Keratinocyte (primary cell): ENCODE measurements around the gene LRIG2. TPM values are rescaled to one million over a fixed set of nuclear protein-coding genes. Genes with fewer than 3 reads are reported as not detected.

Source experiments
- DNase-seq: peaks from one replicate; pipeline ENCODE4 v3.0.0-alpha.2; 2011; ENCODE audit warnings: low read depth, missing footprints, low spot score
- FAIRE-seq: peaks from 2 replicates; lab custom pipeline; 2011; peaks lifted over from hg19 to GRCh38; lab: Jason Lieb, UNC
- H2AFZ ChIP-seq: 2 replicates; pipeline ENCODE4 v1.6.0; 2012; ENCODE audit warnings: low read length, control low read depth, inconsistent platforms; ENCODE audit not compliant: control insufficient read depth
- H3K27ac ChIP-seq: 2 replicates; pipeline ENCODE4 v1.5.1; 2011; ENCODE audit warnings: low read length; ENCODE audit not compliant: control insufficient read depth, insufficient read depth
- H3K27me3 ChIP-seq: 3 replicates; pipeline ENCODE4 v1.6.0; 2011; ENCODE audit warnings: low read length; ENCODE audit not compliant: control insufficient read depth, insufficient read depth; ENCODE audit errors: extremely low read depth
- H3K36me3 ChIP-seq, 2 experiments: 2 replicates in 1 of 2; 3 replicates in 1 of 2; pipeline ENCODE4 v1.5.1; 2011; ENCODE audit warnings: low read length in 2 of 2, mild to moderate bottlenecking in 1 of 2; ENCODE audit not compliant: control insufficient read depth in 2 of 2, insufficient read depth in 2 of 2; ENCODE audit errors: extremely low read depth in 1 of 2
- H3K4me1 ChIP-seq: 3 replicates; pipeline ENCODE4 v1.5.1; 2011; ENCODE audit warnings: low read length; ENCODE audit not compliant: control insufficient read depth, insufficient read depth; ENCODE audit errors: extremely low read depth
- H3K4me2 ChIP-seq: 3 replicates; pipeline ENCODE4 v1.6.0; 2011; ENCODE audit warnings: low read depth, low read length; ENCODE audit not compliant: control insufficient read depth, insufficient read depth; ENCODE audit errors: extremely low read depth
- H3K4me3 ChIP-seq, 3 experiments: fragments of 200-600 bp in 1 of 3; sonication (generic) in 1 of 3; 2 replicates in 2 of 3; 3 replicates in 1 of 3; pipeline ENCODE4 v1.5.1; 2011 to 2016; ENCODE audit warnings: low read length in 3 of 3, mild to moderate bottlenecking in 3 of 3, control low read depth in 2 of 3, inconsistent platforms in 1 of 3, low read depth in 1 of 3, mixed read lengths in 1 of 3, mixed run types in 1 of 3, moderate library complexity in 1 of 3; ENCODE audit not compliant: control insufficient read depth in 2 of 3, insufficient read depth in 2 of 3; ENCODE audit errors: extremely low read depth in 1 of 3
- H3K79me2 ChIP-seq: 2 replicates; pipeline ENCODE4 v1.6.0; 2012; ENCODE audit warnings: low read length; ENCODE audit not compliant: control insufficient read depth, insufficient read depth
- H3K9ac ChIP-seq: 3 replicates; pipeline ENCODE4 v1.6.0; 2011; ENCODE audit warnings: low read length; ENCODE audit not compliant: control insufficient read depth, insufficient read depth; ENCODE audit errors: extremely low read depth
- H3K9me1 ChIP-seq: 3 replicates; pipeline ENCODE4 v1.6.0; 2011; ENCODE audit warnings: low read length; ENCODE audit not compliant: control insufficient read depth, insufficient read depth; ENCODE audit errors: extremely low read depth
- H3K9me3 ChIP-seq: 2 replicates; pipeline ENCODE4 v1.5.1; 2012; ENCODE audit warnings: low read depth, low read length; ENCODE audit not compliant: control insufficient read depth
- H4K20me1 ChIP-seq: 3 replicates; pipeline ENCODE4 v1.6.0; 2011; ENCODE audit warnings: low read length; ENCODE audit not compliant: control insufficient read depth, insufficient read depth; ENCODE audit errors: extremely low read depth
- EZH2 ChIP-seq: IDR thresholded peaks from one replicate; pipeline ENCODE4 v1.6.1; 2012; ENCODE audit warnings: inconsistent platforms, mild to moderate bottlenecking, low read length, moderate library complexity
- dilution Hi-C: fragments of 300-500 bp; cut with MboI; formaldehyde crosslinking; loops from one replicate; pipeline ENCODE4 v1.7.0; 2020; ENCODE audit warnings: low sequenced_read_pairs; ENCODE audit not compliant: extremely low pct_ligation_motif_present
- polyA plus RNA-seq, 5 experiments: library from polyadenylated mRNA; depleted of rRNA in 3 of 5; stranded (reverse) in 3 of 5; stranded (forward) in 1 of 5; unstranded in 1 of 5; fragments of >200 nt; gene quantifications; 1 replicate in 1 of 5; 2 replicates in 3 of 5; 3 replicates in 1 of 5; pipeline versions ENCODE4 v1.2.1 to v1.2.3, GENCODE V29; 2011 to 2012; ENCODE audit warnings: missing spikeins in 2 of 5, low read depth in 1 of 5, low replicate concordance in 1 of 5
- TF ChIP-seq, protein P1 (sequence below), 3 experiments: IDR thresholded peaks in 1 of 3; conservative IDR thresholded peaks in 1 of 3; optimal IDR thresholded peaks in 1 of 3; 2 replicates in 2 of 3; 3 replicates in 1 of 3; pipeline versions ENCODE3 to v1.5.1; 2011; ENCODE audit warnings: low read length in 3 of 3, mild to moderate bottlenecking in 3 of 3, moderate library complexity in 2 of 3, control low read depth in 1 of 3, inconsistent platforms in 1 of 3; ENCODE audit not compliant: insufficient read depth in 2 of 3; ENCODE audit errors: extremely low read depth in 1 of 3

Gene LRIG2
- polyA plus RNA-seq, 1 donor (not counting 4 experiments of a cell fraction or from before 2014, with no cell fraction given): 12.5 TPM

DNA sequence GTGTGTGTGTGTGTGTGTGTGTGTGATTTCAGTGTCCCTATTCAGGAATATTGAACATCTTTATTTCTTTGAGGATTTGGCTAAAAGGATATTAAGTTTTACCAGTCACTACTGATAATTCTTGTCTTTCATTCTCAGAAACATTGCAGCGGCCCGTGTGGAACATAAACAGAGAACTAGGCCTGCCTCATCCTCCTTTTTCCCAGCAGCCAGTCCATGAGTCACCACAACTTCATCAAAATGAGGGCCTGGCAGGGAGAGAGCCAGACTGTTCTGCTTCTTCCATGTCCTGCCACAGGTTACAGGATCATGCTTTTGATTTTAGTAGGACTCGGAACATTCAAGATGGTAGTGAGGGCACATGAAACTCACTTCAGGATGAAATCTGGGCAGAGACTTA, 50.7 kb downstream of the LRIG2 start:
- Histone ChIP-seq H3K9me3 (no peaks in the 10 kb centered on the region), H3K4me2 (no peak overlapping the region), H2AFZ (no peak overlapping the region), H3K36me3 (peaks cover 14 to 23% of the 10 kb centered on the region in 2 experiments), H3K27me3 (no peaks in the 10 kb centered on the region), H4K20me1 (peaks cover 4% of the 10 kb centered on the region), H3K4me3 (no peak overlapping the region), H3K4me1 (no peaks in the 10 kb centered on the region), H3K79me2 (no peaks in the 10 kb centered on the region), H3K9ac (no peak overlapping the region), H3K9me1 (no peaks in the 10 kb centered on the region), H3K27ac (no peak overlapping the region)
- TF ChIP-seq EZH2: no peak
- TF ChIP-seq, protein P1, sequence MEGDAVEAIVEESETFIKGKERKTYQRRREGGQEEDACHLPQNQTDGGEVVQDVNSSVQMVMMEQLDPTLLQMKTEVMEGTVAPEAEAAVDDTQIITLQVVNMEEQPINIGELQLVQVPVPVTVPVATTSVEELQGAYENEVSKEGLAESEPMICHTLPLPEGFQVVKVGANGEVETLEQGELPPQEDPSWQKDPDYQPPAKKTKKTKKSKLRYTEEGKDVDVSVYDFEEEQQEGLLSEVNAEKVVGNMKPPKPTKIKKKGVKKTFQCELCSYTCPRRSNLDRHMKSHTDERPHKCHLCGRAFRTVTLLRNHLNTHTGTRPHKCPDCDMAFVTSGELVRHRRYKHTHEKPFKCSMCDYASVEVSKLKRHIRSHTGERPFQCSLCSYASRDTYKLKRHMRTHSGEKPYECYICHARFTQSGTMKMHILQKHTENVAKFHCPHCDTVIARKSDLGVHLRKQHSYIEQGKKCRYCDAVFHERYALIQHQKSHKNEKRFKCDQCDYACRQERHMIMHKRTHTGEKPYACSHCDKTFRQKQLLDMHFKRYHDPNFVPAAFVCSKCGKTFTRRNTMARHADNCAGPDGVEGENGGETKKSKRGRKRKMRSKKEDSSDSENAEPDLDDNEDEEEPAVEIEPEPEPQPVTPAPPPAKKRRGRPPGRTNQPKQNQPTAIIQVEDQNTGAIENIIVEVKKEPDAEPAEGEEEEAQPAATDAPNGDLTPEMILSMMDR (optimal IDR thresholded peaks at IDR 0.05 in 1 of 3, IDR thresholded peaks at IDR 0.05 in 1 of 3, conservative IDR thresholded peaks at IDR 0.05 in 1 of 3; ENCODE audit: extremely low read depth in 1 of 3, insufficient read depth in 2 of 3, low read length in 3 of 3): no peak
- FAIRE-seq (no peak), DNase-seq (no peak)
- dilution Hi-C loops: no loop called here

DNA sequence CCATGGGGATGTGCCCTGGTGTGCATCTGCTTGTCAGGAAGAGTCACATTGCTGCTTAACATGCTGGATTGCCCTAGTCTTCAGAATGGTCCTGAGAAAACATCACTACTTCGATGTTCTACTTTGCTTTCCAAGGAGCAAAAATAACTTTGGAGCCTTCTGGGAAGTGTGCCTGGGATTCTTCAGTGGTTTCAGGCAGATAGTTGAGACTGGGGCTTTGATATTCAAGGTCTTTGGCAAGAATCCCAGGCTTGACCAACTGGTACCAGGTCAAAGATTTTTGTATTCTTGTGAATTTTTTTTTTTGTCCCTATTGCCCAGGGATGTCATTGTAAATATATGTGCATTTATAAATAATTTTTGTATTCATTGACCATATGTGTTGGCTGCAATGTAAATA, 51.4 kb downstream of the LRIG2 start:
- Histone ChIP-seq H3K27ac (no peak overlapping the region), H3K27me3 (no peaks in the 10 kb centered on the region), H3K79me2 (no peaks in the 10 kb centered on the region), H3K9me3 (no peaks in the 10 kb centered on the region), H3K4me2 (no peak overlapping the region), H4K20me1 (peaks cover 4% of the 10 kb centered on the region), H3K9ac (no peak overlapping the region), H3K9me1 (no peaks in the 10 kb centered on the region), H3K4me1 (no peaks in the 10 kb centered on the region), H3K4me3 (no peak overlapping the region), H3K36me3 (peaks cover 11 to 19% of the 10 kb centered on the region in 2 experiments), H2AFZ (no peak overlapping the region)
- DNase-seq (no peak), FAIRE-seq (no peak)
- no peak for TF ChIP-seq EZH2
- TF ChIP-seq, protein P1 (optimal IDR thresholded peaks at IDR 0.05 in 1 of 3, IDR thresholded peaks at IDR 0.05 in 1 of 3, conservative IDR thresholded peaks at IDR 0.05 in 1 of 3; ENCODE audit: extremely low read depth in 1 of 3, insufficient read depth in 2 of 3, low read length in 3 of 3): no peak
- dilution Hi-C loops: no loop called here
